CD14-positive monocyte (primary cell): ENCODE results near the gene ZNF391. TPM values are rescaled to one million over a fixed set of nuclear protein-coding genes. Genes with fewer than 3 reads are reported as not detected.

Source experiments
- DNase-seq, 3 donors: peaks; one replicate each; pipeline ENCODE4 v3.0.0-alpha.2; 2011 to 2022
- H2AFZ ChIP-seq: 2 replicates; pipeline ENCODE4 v1.6.0; 2012; ENCODE audit warnings: mild to moderate bottlenecking, low read depth, low read length, inconsistent platforms; ENCODE audit not compliant: insufficient read depth, poor library complexity, severe bottlenecking
- H3K27ac ChIP-seq, 2 donors: 1 replicate in 1 of 2; 2 replicates in 1 of 2; pipeline ENCODE4 v1.5.1; 2012 to 2013; ENCODE audit warnings: low read length in 2 of 2, control low read depth in 1 of 2, inconsistent platforms in 1 of 2, low read depth in 1 of 2, mild to moderate bottlenecking in 1 of 2
- H3K27me3 ChIP-seq, 2 donors: one replicate each; pipeline versions ENCODE4 v1.6.0 to v1.6.1; 2011 to 2013; ENCODE audit warnings: low read length in 2 of 2; ENCODE audit not compliant: control insufficient read depth in 2 of 2, insufficient read depth in 2 of 2
- H3K36me3 ChIP-seq, 2 donors: replicated peaks in 1 of 2; 1 replicate in 1 of 2; 2 replicates in 1 of 2; pipeline versions ENCODE4 v1.5.1 to v1.6.1; 2012 to 2013; ENCODE audit warnings: low read length in 2 of 2, control low read depth in 1 of 2, inconsistent platforms in 1 of 2, mild to moderate bottlenecking in 1 of 2; ENCODE audit not compliant: insufficient read depth in 2 of 2, control insufficient read depth in 1 of 2
- H3K4me1 ChIP-seq, 2 donors: 1 replicate in 1 of 2; 2 replicates in 1 of 2; pipeline versions ENCODE4 v1.5.1 to v1.6.1; 2012 to 2013; ENCODE audit warnings: low read length in 2 of 2, control low read depth in 1 of 2, inconsistent platforms in 1 of 2, mild to moderate bottlenecking in 1 of 2, moderate library complexity in 1 of 2; ENCODE audit not compliant: insufficient read depth in 2 of 2, control insufficient read depth in 1 of 2
- H3K4me2 ChIP-seq: replicated peaks from 2 replicates; pipeline ENCODE3; 2012; ENCODE audit warnings: low read length, moderate library complexity, mild to moderate bottlenecking; ENCODE audit not compliant: poor library complexity, severe bottlenecking; ENCODE audit errors: extremely low read depth
- H3K4me3 ChIP-seq, 3 experiments: fragments of 200-600 bp in 1 of 3; sonication (generic) in 1 of 3; replicated peaks in 1 of 3; 1 replicate in 2 of 3; 2 replicates in 1 of 3; pipeline ENCODE4 v1.5.1; 2011 to 2013; ENCODE audit warnings: low read length in 3 of 3, mild to moderate bottlenecking in 3 of 3, control low read depth in 2 of 3, low read depth in 2 of 3, inconsistent platforms in 1 of 3, moderate library complexity in 1 of 3
- H3K79me2 ChIP-seq: 2 replicates; pipeline ENCODE4 v1.6.0; 2012; ENCODE audit warnings: mild to moderate bottlenecking, control low read depth, inconsistent platforms, low read length, moderate library complexity; ENCODE audit not compliant: insufficient read depth
- H3K9ac ChIP-seq: 2 replicates; pipeline ENCODE4 v1.6.0; 2017; ENCODE audit warnings: low read length, mild to moderate bottlenecking; ENCODE audit not compliant: insufficient read depth, poor library complexity, severe bottlenecking
- H3K9me3 ChIP-seq, 2 donors: replicated peaks in 1 of 2; 1 replicate in 1 of 2; 2 replicates in 1 of 2; pipeline versions ENCODE4 v1.5.1 to v1.6.1; 2012 to 2013; ENCODE audit warnings: low read length in 2 of 2, control low read depth in 1 of 2; ENCODE audit not compliant: control insufficient read depth in 1 of 2, insufficient read depth in 1 of 2
- H4K20me1 ChIP-seq: 2 replicates; pipeline ENCODE4 v1.6.0; 2012; ENCODE audit warnings: mild to moderate bottlenecking, low read length, control low read depth, moderate library complexity; ENCODE audit not compliant: insufficient read depth
- H3K27ac Mint-ChIP-seq, 7 donors: one replicate each; pipeline ENCODE4 v1.8.0; 2020; ENCODE audit warnings: mild to moderate bottlenecking in 7 of 7, mixed read lengths in 7 of 7, moderate library complexity in 6 of 7, inconsistent platforms in 2 of 7
- H3K27me3 Mint-ChIP-seq, 3 donors: one replicate each; pipeline ENCODE4 v1.8.0; 2021 to 2022; ENCODE audit warnings: low read depth in 3 of 3, mild to moderate bottlenecking in 3 of 3, mixed read lengths in 3 of 3, moderate library complexity in 3 of 3, inconsistent platforms in 1 of 3
- H3K36me3 Mint-ChIP-seq, 2 donors: one replicate each; pipeline ENCODE4 v1.8.0; 2020; ENCODE audit warnings: mixed read lengths in 2 of 2, inconsistent platforms in 1 of 2, mild to moderate bottlenecking in 1 of 2
- H3K4me1 Mint-ChIP-seq: one replicate; pipeline ENCODE4 v1.8.0; 2020; ENCODE audit warnings: mild to moderate bottlenecking, mixed read lengths
- H3K4me3 Mint-ChIP-seq, 2 donors: one replicate each; pipeline ENCODE4 v1.8.0; 2020; ENCODE audit warnings: mild to moderate bottlenecking in 2 of 2, mixed read lengths in 2 of 2, moderate library complexity in 1 of 2
- H3K9me3 Mint-ChIP-seq, 7 donors: one replicate each; pipeline ENCODE4 v1.8.0; 2020 to 2022; ENCODE audit warnings: mixed read lengths in 7 of 7, mild to moderate bottlenecking in 6 of 7, moderate library complexity in 6 of 7, inconsistent platforms in 2 of 7
- WGBS: methylation state at CpG from one replicate; pipeline ENCODE4 v1.1.5; 2013; ENCODE audit warnings: missing lambda C conversion rate; ENCODE audit not compliant: insufficient coverage; 5-methylcytosine and 5-hydroxymethylcytosine counted together
- intact Hi-C, 2 donors: fragments of 100-400 bp; cut with micrococcal nuclease; formaldehyde crosslinking; loops; one replicate each; pipeline versions ENCODE4 v1.15.0 to v1.15.1; 2023
- polyA plus RNA-seq, 3 donors: library from polyadenylated mRNA; depleted of rRNA in 1 of 3; unstranded in 2 of 3; stranded (reverse) in 1 of 3; fragments of 300-500 nt in 2 of 3; fragments of >200 nt in 1 of 3; fragmentation: Illumina TruSeq in 2 of 3; gene quantifications; 1 replicate in 2 of 3; 2 replicates in 1 of 3; pipeline ENCODE4 v1.2.3, GENCODE V29; 2012 to 2021
- TF ChIP-seq, protein P1 (sequence below): fragments of 200-600 bp; IDR thresholded peaks from one replicate; pipeline ENCODE4 v1.8.0; 2022; ENCODE audit warnings: antibody characterized with exemption, mild to moderate bottlenecking

ZNF391 gene
- polyA plus RNA-seq, 3 donors: 0.07 to 0.17 TPM; not detected in 1

DNA sequence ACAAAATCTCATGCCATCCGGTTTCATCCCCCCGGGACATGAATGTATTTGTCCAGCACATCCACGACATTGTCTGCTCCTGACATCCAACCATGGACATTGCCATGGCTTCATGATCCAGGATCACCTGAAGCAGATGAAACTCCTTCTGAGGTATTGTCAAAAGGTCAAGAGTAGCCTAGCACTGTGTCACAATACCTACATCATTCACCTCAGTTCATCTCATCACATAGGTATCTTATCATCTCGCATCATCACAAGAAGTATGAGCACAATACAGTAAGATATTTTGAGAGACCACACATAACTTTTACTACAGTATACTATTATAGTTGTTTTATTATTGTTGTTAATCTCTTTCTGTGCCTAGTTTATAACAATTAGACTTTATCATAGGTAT lies 50.8 kb downstream of the ZNF391 start:
- Mint-ChIP-seq H3K27ac (no peak overlapping the region), H3K4me3 (no peak overlapping the region), H3K36me3 (peaks cover 0 to 2% of the 10 kb centered on the region in 2 donors), H3K27me3 (no peaks in the 10 kb centered on the region), H3K9me3 (peaks cover 12 to 46% (median 36%) of the 10 kb centered on the region in 7 donors), H3K4me1 (no peaks in the 10 kb centered on the region)
- TF ChIP-seq, protein P1, sequence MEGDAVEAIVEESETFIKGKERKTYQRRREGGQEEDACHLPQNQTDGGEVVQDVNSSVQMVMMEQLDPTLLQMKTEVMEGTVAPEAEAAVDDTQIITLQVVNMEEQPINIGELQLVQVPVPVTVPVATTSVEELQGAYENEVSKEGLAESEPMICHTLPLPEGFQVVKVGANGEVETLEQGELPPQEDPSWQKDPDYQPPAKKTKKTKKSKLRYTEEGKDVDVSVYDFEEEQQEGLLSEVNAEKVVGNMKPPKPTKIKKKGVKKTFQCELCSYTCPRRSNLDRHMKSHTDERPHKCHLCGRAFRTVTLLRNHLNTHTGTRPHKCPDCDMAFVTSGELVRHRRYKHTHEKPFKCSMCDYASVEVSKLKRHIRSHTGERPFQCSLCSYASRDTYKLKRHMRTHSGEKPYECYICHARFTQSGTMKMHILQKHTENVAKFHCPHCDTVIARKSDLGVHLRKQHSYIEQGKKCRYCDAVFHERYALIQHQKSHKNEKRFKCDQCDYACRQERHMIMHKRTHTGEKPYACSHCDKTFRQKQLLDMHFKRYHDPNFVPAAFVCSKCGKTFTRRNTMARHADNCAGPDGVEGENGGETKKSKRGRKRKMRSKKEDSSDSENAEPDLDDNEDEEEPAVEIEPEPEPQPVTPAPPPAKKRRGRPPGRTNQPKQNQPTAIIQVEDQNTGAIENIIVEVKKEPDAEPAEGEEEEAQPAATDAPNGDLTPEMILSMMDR: no peak
- H3K9me3 ChIP-seq: peaks cover 28 to 65% of the 10 kb centered on the region in 2 donors
- DNase-seq: no peak
- no peaks in the 10 kb centered on the region for H3K27me3 ChIP-seq
- 100% methylated on average over 3 of the region's 4 CpGs for WGBS
- no peaks in the 10 kb centered on the region for H4K20me1 ChIP-seq
- H2AFZ ChIP-seq: no peak overlapping the region
- H3K4me2 ChIP-seq: no peak overlapping the region
- no peaks in the 10 kb centered on the region for H3K36me3 ChIP-seq
- no peaks in the 10 kb centered on the region for H3K4me1 ChIP-seq
- H3K79me2 ChIP-seq: no peaks in the 10 kb centered on the region
- intact Hi-C loops: no loop called here
- H3K9ac ChIP-seq: no peak overlapping the region
- no peak overlapping the region for H3K4me3 ChIP-seq
- H3K27ac ChIP-seq: no peak overlapping the region

DNA sequence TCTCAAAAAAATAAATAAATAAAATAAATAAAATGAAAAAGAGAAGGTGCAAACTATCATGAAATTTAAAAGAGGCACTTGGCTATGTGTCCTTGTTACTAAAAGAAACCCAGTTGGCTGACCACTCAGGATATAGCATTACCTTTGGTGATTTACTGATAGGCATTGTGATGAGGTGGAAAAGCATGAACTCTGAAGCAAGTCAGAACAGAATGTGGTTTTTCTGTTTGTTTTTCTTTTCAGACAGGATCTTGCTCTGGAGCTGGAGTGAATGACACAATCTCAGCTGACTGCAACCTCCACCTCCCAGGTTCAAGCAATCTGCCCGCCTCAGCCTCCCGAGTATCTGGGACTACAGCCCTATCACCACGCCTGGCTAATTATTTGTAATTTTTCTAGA lies 52.4 kb downstream of the ZNF391 start:
- Mint-ChIP-seq H3K27ac (no peak overlapping the region), H3K4me1 (no peaks in the 10 kb centered on the region), H3K27me3 (no peaks in the 10 kb centered on the region), H3K36me3 (peaks cover 0 to 2% of the 10 kb centered on the region in 2 donors), H3K9me3 (peaks cover 10 to 47% (median 28%) of the 10 kb centered on the region in 7 donors), H3K4me3 (no peak overlapping the region)
- H3K4me2 ChIP-seq: no peak overlapping the region
- 100% methylated on average over 1 of the region's 3 CpGs for WGBS
- TF ChIP-seq, protein P1: no peak
- H3K27ac ChIP-seq: no peak overlapping the region
- intact Hi-C loops: no loop called here
- no peak overlapping the region for H3K4me3 ChIP-seq
- no peaks in the 10 kb centered on the region for H3K27me3 ChIP-seq
- peaks cover 28 to 71% of the 10 kb centered on the region in 2 donors for H3K9me3 ChIP-seq
- no peaks in the 10 kb centered on the region for H3K79me2 ChIP-seq
- H3K4me1 ChIP-seq: no peaks in the 10 kb centered on the region
- DNase-seq: no peak
- H3K36me3 ChIP-seq: no peaks in the 10 kb centered on the region
- no peaks in the 10 kb centered on the region for H4K20me1 ChIP-seq
- no peak overlapping the region for H3K9ac ChIP-seq
- no peak overlapping the region for H2AFZ ChIP-seq
